Ovary (tissue), 3 donors: ENCODE data around the gene GRID2IP.

Source experiments
- EP300 ChIP-seq: sonication (generic); formaldehyde crosslinking; IDR thresholded peaks from one replicate; pipeline ENCODE4 v1.6.1; 2017; ENCODE audit warnings: antibody characterized with exemption
- TF ChIP-seq, protein P1 (sequence below), 3 donors: fragments of 450-650 bp in 2 of 3; fragments of 200-600 bp in 1 of 3; IDR thresholded peaks; one replicate each; pipeline versions ENCODE4 v1.5.1 to v1.8.0; 2016 to 2022; ENCODE audit warnings: antibody characterized with exemption in 3 of 3, mild to moderate bottlenecking in 1 of 3
- donor health status: DM: no; HTN: no; CAD: no.

DNA sequence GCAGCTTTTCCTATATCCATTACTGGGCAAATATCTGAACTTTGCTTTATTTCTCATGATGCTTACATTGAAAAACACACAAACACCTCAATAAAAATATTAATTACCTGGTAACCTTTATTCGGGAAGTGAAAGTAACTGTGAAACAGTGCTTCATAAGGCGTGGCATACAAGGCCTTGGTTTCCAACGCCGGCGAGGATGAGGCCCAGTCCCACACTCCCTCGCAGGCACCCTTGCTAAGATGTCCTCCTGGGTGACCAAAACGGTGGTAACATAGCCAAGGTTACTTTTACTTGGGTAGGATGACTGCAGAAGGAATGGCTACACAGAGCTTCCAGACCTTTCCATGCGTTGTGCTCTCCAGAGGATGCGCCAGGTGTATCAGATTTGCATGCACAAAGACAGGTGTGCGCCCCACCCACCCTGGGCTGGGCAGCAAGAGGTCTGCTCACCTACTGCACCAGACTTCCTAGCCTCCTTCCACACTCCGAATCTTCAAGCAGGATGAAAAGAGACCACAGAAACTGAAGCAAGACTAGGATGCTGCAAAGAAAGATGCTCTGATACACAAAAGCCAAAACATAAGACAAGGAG is 90.2 kb downstream of the GRID2IP start:
- TF ChIP-seq, protein P1, sequence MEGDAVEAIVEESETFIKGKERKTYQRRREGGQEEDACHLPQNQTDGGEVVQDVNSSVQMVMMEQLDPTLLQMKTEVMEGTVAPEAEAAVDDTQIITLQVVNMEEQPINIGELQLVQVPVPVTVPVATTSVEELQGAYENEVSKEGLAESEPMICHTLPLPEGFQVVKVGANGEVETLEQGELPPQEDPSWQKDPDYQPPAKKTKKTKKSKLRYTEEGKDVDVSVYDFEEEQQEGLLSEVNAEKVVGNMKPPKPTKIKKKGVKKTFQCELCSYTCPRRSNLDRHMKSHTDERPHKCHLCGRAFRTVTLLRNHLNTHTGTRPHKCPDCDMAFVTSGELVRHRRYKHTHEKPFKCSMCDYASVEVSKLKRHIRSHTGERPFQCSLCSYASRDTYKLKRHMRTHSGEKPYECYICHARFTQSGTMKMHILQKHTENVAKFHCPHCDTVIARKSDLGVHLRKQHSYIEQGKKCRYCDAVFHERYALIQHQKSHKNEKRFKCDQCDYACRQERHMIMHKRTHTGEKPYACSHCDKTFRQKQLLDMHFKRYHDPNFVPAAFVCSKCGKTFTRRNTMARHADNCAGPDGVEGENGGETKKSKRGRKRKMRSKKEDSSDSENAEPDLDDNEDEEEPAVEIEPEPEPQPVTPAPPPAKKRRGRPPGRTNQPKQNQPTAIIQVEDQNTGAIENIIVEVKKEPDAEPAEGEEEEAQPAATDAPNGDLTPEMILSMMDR (IDR thresholded peaks at IDR 0.05) = no peak
- TF ChIP-seq EP300 = no peak
